GM10266 (cell line): ENCODE measurements around the gene CCNE1.
"Not testable (repeated sequence)": the region's sequence is repeated elsewhere in the genome, so short reads cannot be mapped to it uniquely, and the experiment has no call there.

Experiments used
- DNase-seq: peaks from one replicate; pipeline ENCODE4 v3.0.0; 2012; ENCODE audit errors: extremely low spot score
- TF ChIP-seq, protein P1 (sequence below): IDR thresholded peaks from 2 replicates; pipeline ENCODE4 v1.5.1; 2012; ENCODE audit warnings: mild to moderate bottlenecking, low read depth; ENCODE audit not compliant: control insufficient read depth, insufficient read depth; ENCODE audit errors: missing control alignments

CCNE1 gene

DNA sequence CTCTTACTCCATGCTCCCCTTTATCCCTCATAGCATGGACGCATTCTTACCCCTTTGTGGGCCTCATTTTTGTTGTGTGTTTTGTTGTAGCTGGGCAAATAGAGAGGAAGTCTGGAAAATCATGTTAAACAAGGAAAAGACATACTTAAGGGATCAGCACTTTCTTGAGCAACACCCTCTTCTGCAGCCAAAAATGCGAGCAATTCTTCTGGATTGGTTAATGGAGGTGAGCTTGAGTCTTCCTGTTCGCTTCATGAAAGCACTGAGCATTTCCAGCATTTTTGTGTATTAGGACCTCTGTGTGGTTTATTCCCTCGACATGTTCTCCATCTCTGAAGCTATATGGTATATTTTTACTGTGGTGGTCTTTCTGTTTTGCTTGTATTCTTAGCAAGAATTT, 5.5 kb downstream of the CCNE1 start:
- no peak for DNase-seq
- TF ChIP-seq, protein P1, sequence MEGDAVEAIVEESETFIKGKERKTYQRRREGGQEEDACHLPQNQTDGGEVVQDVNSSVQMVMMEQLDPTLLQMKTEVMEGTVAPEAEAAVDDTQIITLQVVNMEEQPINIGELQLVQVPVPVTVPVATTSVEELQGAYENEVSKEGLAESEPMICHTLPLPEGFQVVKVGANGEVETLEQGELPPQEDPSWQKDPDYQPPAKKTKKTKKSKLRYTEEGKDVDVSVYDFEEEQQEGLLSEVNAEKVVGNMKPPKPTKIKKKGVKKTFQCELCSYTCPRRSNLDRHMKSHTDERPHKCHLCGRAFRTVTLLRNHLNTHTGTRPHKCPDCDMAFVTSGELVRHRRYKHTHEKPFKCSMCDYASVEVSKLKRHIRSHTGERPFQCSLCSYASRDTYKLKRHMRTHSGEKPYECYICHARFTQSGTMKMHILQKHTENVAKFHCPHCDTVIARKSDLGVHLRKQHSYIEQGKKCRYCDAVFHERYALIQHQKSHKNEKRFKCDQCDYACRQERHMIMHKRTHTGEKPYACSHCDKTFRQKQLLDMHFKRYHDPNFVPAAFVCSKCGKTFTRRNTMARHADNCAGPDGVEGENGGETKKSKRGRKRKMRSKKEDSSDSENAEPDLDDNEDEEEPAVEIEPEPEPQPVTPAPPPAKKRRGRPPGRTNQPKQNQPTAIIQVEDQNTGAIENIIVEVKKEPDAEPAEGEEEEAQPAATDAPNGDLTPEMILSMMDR = no peak

DNA sequence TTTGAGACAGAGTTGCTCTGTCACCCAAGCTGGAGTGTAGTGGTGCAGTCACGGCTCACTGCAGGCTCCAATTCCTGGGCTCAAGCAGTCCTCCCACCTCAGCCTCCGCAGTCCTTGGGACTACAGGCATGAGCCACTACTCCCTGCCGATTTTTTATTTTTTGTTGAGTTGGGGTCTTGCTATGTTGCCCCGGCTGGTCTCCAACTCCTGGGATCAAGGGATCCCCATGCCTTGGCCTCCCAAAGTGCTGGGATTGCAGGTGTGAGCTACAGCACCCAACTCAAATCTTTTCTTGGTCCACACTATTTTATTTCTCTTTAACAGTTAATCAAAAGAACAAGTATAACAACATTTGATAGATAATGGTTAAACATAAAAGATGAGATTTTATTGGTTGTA, 7.5 kb downstream of the CCNE1 start:
- no peak for DNase-seq
- TF ChIP-seq, protein P1 = no peak

DNA sequence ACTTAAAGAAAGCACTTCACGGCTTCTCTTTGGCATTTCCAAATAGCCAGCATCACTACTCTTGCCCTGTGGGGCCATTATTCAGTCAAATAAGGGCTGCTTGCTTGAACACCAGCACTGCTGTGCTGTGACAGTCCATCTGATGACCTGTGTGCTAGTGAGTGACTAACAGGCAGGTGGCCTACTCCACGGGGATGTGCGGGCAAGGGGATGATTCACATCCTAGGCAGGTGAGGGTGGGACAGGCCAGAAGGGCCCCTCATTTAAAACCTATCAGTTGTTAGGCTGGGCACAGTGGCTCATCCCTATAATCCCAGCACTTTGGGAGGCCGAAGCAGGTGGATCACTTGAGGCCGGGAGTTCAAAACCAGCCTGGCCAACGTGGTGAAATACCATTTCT, 8.2 kb downstream of the CCNE1 start:
- no peak for DNase-seq
- TF ChIP-seq, protein P1 = no peak

DNA sequence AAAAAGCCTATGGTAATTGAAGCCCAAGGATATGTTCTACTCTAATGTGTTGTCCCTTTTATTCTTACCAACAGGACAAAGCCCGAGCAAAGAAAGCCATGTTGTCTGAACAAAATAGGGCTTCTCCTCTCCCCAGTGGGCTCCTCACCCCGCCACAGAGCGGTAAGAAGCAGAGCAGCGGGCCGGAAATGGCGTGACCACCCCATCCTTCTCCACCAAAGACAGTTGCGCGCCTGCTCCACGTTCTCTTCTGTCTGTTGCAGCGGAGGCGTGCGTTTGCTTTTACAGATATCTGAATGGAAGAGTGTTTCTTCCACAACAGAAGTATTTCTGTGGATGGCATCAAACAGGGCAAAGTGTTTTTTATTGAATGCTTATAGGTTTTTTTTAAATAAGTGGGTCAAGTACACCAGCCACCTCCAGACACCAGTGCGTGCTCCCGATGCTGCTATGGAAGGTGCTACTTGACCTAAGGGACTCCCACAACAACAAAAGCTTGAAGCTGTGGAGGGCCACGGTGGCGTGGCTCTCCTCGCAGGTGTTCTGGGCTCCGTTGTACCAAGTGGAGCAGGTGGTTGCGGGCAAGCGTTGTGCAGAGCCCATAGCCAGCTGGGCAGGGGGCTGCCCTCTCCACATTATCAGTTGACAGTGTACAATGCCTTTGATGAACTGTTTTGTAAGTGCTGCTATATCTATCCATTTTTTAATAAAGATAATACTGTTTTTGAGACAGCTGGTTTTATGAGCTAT, 12.0 kb downstream of the CCNE1 start:
- TF ChIP-seq, protein P1 = no peak
- DNase-seq = no peak

DNA sequence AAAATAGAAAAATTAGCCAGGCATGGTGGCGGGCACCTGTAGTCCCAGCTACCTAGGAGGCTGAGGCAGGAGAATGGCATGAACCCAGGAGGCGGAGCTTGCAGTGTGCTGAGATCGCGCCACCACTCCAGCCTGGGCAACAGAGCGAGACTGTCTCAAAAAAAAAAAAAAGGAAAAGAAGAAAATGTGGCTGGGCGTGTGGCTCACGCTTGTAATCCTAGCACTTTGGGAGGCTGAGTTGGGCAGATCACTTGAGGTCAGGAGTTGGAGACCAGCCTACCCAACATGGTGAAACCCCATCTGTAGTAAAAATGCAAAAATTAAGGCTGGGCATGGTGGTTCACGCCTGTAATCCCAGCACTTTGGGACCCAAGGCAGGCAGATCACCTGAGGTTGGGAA, 13.5 kb downstream of the CCNE1 start:
- DNase-seq = not testable (repeated sequence)

DNA sequence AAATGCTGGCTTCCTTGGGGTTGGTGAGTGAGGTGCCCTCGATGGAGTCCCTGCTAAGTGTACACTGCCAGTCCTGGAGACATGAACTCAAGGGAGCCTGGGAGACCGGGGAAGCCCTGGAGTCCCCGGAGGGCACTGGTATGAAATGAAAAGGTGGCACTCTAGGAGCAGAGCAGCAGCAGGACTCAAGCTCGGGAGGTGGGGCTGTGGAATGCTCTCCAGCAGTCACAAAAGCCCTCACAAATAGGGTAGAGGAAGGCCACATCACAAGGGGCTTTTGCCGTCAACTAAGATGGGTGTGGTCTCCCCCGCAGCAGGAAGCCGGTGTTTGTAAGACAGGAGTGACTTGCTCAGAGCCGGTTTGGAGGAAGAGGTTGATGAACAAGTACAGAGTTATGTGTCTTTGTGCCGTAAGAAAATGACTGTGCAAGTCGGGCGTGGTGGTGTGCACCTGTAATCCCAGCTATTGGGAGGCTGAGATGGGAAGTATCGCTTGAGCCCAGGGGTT, 19.3 kb downstream of the CCNE1 start:
- no peak for DNase-seq
- TF ChIP-seq, protein P1 = no peak

DNA sequence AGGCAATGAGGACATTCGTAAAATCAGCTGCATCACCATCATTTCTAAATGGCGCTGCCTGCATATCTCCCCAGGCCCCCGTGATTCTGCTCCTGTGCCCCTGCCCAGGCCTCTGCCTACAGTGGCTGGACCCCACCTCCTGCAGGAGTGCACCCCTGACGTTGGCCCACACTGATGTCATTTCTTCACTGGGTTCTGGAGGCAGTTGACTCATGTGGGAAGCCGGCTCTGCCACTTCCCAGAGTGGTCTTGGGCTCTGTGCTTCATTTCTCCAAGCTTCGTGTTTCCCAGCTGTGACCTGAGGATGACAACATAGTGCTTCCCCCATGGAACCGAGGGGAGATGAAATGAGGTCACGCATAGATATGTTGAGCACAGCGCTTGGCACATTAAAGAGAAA, 19.9 kb downstream of the CCNE1 start:
- no peak for DNase-seq
- TF ChIP-seq, protein P1 = no peak
